ENCODE results near the gene DEGS1.

Gene DEGS1

GRCh38 chr1:224217655-224218623 is 34.9 kb downstream of the DEGS1 start:
- TF ChIP-seq, protein P1, sequence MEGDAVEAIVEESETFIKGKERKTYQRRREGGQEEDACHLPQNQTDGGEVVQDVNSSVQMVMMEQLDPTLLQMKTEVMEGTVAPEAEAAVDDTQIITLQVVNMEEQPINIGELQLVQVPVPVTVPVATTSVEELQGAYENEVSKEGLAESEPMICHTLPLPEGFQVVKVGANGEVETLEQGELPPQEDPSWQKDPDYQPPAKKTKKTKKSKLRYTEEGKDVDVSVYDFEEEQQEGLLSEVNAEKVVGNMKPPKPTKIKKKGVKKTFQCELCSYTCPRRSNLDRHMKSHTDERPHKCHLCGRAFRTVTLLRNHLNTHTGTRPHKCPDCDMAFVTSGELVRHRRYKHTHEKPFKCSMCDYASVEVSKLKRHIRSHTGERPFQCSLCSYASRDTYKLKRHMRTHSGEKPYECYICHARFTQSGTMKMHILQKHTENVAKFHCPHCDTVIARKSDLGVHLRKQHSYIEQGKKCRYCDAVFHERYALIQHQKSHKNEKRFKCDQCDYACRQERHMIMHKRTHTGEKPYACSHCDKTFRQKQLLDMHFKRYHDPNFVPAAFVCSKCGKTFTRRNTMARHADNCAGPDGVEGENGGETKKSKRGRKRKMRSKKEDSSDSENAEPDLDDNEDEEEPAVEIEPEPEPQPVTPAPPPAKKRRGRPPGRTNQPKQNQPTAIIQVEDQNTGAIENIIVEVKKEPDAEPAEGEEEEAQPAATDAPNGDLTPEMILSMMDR (IDR thresholded peaks at IDR 0.05; ENCODE audit: borderline replicate concordance, control extremely low read depth, extremely low read depth, insufficient read depth, missing control alignments): no peak
- DNase-seq (ENCODE audit: low spot score): no peak
- in situ Hi-C loops (cut with MboI; ENCODE audit: low sequenced_read_pairs, unreplicated experiment): no loop called here

GRCh38 chr1:224219011-224219611 is 36.1 kb downstream of the DEGS1 start:
- DNase-seq (ENCODE audit: low spot score): no peak
- in situ Hi-C loops (cut with MboI; ENCODE audit: low sequenced_read_pairs, unreplicated experiment): no loop called here
- TF ChIP-seq, protein P1 (IDR thresholded peaks at IDR 0.05; ENCODE audit: borderline replicate concordance, control extremely low read depth, extremely low read depth, insufficient read depth, missing control alignments): no peak

DNA sequence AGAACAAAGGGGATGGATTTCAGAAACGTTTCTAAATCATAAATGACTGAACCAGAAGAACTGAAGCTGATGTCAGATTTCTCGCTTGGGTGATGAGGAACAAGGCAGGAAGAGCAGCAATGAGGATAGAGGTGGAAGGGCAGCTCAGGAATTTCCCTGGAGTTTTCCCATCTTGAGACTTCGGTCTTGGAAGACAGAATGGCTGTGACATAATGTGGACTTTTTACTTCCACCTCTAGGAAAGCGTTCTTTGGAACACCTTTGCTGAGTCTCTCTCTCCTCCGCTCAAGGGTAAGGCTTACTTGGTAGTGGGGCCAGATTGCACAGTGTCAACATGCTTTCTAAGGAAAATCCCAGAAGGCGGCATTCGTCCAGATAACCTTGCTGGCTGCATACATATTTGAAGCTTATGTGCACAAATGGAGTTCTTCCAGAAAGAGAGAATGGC is 36.6 kb downstream of the DEGS1 start:
- TF ChIP-seq, protein P1 (IDR thresholded peaks at IDR 0.05; ENCODE audit: borderline replicate concordance, control extremely low read depth, extremely low read depth, insufficient read depth, missing control alignments): no peak
- in situ Hi-C loops (cut with MboI; ENCODE audit: low sequenced_read_pairs, unreplicated experiment): no loop called here
- no peak for DNase-seq (ENCODE audit: low spot score)

- in situ Hi-C loops (cut with MboI; ENCODE audit: low sequenced_read_pairs, unreplicated experiment): no loop called here
- no peak for DNase-seq (ENCODE audit: low spot score)
- TF ChIP-seq, protein P1 (IDR thresholded peaks at IDR 0.05; ENCODE audit: borderline replicate concordance, control extremely low read depth, extremely low read depth, insufficient read depth, missing control alignments): no peak
Observed at GRCh38 chr1:224223819-224224714, 41.0 kb downstream of the DEGS1 start.

DNA sequence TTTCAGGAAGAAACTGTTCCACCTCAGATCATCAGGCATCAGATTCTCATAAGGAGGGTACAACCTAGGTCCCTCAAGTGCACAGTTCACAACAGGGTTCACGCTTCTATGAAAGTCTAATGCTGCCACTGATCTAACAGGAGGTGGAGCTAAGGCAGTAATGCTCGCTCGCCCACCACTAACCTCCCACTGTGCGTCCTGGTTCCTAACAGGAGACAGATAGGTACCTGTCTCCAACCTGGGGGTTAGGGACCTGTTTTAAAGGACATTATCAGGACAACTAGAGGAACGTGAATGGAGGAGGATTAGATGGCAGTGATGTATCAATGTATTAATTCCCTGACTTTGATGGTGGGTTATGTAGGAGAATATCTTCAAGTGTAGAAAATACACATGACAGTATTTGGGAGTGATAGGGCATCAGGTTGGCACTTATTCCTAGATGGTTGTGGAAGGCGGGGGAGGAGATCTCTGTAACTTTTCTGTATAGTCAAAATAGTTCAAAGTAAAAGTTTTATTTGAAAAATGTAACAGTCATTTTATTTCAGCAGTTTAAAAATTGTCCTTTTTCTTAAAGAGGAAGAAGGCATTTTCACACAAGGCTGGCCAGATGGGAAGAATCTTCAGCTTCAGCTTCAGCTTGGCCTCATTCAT is 43.9 kb downstream of the DEGS1 start:
- TF ChIP-seq, protein P1 (IDR thresholded peaks at IDR 0.05; ENCODE audit: borderline replicate concordance, control extremely low read depth, extremely low read depth, insufficient read depth, missing control alignments): no peak
- DNase-seq (ENCODE audit: low spot score): no peak
- in situ Hi-C loops (cut with MboI; ENCODE audit: low sequenced_read_pairs, unreplicated experiment): no loop called here
